ENCODE data around the gene KCNK1.

Gene KCNK1

GRCh38 chr1:233635765-233636502 lies 22.0 kb downstream of the KCNK1 start:
- in situ Hi-C loops (cut with HindIII; ENCODE audit: low sequenced_read_pairs), result no loop called here

- in situ Hi-C loops (cut with HindIII; ENCODE audit: low sequenced_read_pairs), result no loop called here
Measured at GRCh38 chr1:233636503-233636877, 22.6 kb downstream of the KCNK1 start.

- in situ Hi-C loops (cut with HindIII; ENCODE audit: low sequenced_read_pairs), result no loop called here
Measured at GRCh38 chr1:233638513-233638912, 24.6 kb downstream of the KCNK1 start.

GRCh38 chr1:233639611-233640010 lies 25.7 kb downstream of the KCNK1 start:
- in situ Hi-C loops (cut with HindIII; ENCODE audit: low sequenced_read_pairs), result no loop called here

DNA sequence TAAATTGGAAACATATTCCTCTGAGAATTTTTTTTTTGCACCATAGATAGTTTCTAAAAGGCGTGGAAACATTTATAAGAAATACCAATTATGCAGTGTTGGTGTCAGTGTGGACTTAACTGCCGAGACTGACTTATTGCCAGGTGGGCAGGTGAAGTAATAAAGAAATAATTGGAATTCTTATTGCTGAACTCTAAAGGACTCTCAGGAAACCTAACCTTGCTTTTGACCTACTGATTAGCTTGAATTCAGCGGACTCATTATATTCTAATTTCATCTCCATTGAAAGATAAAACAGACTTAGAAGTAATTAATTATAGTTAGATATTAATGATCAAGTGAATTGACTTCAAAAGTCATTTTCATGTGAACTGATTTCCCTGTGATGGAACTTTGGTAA lies 26.3 kb downstream of the KCNK1 start:
- in situ Hi-C loops (cut with HindIII; ENCODE audit: low sequenced_read_pairs), result no loop called here

DNA sequence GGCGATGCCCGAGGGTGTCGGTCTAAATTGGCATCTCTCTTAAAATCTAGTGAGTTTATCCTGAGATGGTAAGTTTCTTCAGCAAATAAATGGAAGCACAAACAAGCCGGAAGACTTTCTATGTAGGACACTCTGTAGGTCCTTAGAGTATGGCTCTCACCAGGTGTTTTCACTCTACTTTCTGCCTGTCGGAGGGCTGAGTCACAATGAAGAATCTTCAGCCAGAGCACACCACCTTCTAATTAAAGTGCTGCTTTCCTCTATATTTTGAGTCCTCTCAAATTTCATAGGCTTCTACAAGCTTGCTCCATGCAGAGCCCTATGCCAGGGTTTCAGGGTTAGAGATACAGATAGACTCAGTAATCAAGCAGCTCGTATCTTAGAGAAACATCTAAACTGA lies 27.1 kb downstream of the KCNK1 start:
- in situ Hi-C loops (cut with HindIII; ENCODE audit: low sequenced_read_pairs), result no loop called here

DNA sequence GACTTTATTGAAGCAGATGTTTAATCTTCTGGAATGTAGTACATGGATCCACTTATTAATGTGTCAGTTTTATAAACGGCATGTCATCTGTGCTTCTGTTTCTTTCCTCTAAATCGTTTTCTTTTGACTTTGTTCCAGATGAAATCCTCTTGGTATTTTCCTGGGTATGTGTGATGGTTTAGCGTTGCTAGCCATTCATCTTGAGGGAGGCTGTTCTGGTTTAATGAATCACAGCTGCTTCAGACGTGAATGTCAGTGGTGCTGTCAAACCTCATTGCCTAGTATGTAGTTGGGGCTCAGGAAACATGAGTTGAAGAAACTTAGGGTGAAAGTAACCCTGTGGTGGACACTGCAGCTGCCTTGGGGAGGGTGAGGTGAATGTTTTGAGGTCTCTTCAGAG lies 33.2 kb downstream of the KCNK1 start:
- in situ Hi-C loops (cut with HindIII; ENCODE audit: low sequenced_read_pairs), result no loop called here

DNA sequence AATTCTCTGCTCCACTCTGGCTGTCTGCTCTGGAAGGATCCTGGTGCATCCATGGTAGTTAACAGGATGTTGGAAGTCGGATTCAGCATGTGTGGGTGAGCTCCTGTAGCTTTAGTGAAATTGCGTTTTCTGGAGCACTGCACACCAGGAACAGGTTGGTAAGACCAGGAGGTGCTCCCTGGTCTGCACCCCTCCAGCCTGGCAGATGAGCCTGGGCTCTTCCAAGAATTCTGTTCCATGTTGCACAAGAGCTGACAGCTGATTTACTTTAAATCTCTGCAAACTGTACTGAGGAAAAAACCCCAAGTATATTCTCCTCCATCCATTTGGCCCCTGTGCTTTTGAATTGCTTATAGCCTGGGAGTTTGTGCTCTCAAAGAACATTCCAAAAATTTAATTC lies 33.7 kb downstream of the KCNK1 start:
- in situ Hi-C loops (cut with HindIII; ENCODE audit: low sequenced_read_pairs), result no loop called here

DNA sequence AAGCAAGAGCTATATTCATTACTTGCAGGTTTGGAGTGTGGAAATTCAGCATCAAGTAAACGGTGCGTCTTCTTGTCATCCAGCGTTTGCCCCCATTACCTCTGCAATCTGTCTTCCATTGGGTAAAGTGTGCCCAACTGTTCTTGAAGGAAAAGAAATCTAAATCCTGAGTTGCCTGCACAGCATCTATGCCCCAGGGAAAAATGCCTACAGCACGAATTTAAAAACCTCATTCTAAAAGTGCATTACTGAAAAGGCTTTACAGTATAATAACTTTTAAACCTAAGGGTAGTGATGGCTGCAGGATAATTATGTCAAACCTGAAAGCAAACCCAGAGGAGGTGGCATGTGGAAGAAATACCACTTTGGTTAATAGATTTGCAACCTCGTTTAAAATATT lies 37.2 kb downstream of the KCNK1 start:
- in situ Hi-C loops (cut with HindIII; ENCODE audit: low sequenced_read_pairs), result no loop called here

- in situ Hi-C loops (cut with HindIII; ENCODE audit: low sequenced_read_pairs), result no loop called here
Measured at GRCh38 chr1:233651563-233652233, 37.8 kb downstream of the KCNK1 start.

GRCh38 chr1:233652526-233652925 lies 38.6 kb downstream of the KCNK1 start:
- in situ Hi-C loops (cut with HindIII; ENCODE audit: low sequenced_read_pairs), result no loop called here

DNA sequence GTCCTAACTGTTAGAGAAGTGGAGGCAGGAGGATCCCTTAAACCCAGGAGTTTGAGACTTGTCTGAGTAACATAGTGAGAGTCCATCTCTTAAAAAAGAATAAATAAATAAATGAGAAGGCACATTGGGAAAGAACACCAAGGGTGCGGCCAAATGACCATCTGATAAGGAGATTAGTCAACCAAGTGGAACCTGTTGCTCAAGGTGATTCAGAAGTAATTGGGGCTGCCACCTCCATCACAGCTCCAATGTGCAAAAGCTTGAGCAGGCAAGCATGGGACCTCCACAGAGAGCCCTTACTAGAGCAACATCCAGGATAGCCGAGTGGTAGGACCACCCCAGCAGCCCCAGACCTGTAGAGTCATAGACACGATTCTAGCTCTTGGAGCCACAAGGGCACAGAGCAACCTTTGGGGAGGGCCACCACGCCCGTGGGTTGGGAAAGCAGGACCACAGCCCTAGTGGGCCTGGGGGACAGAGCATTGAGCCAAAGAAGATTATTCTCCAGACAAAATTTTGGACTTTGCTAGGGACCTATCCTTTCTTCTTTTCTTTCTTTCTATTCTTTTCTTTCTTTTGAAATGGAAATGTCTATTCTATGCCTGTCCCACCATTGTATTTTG lies 40.9 kb downstream of the KCNK1 start:
- in situ Hi-C loops (cut with HindIII; ENCODE audit: low sequenced_read_pairs), result loop anchor here (5.0 kb wide), 1 partner anchor 53 kb away; no protein-coding TSS in a partner anchor

DNA sequence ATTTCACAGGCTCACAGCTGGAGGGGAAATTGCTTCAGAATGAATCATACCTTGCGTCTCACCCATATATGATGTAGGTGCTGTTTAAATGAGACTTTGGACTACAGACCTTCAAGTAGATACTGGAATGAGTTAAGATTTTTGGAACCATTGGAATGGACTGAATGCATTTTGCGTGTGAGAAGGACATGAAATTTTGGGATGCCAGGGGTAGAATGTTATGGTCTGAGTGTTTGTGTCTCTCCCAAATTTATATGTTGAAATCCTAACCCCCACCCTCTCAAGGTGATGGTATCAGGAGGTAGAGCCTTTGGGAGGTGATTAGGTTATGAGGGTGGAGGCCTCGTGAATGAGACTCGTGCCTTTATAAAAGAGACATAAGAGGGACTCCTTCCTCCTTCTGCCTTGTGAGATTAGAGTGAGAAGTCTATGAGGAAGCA lies 41.4 kb downstream of the KCNK1 start:
- in situ Hi-C loops (cut with HindIII; ENCODE audit: low sequenced_read_pairs), result loop anchor here (5.0 kb wide), 1 partner anchor 52 kb away; no protein-coding TSS in a partner anchor

- in situ Hi-C loops (cut with HindIII; ENCODE audit: low sequenced_read_pairs), result loop anchor here (5.0 kb wide), 1 partner anchor 51 kb away; no protein-coding TSS in a partner anchor
Measured at GRCh38 chr1:233656032-233656635, 42.2 kb downstream of the KCNK1 start.

- in situ Hi-C loops (cut with HindIII; ENCODE audit: low sequenced_read_pairs), result loop anchor here (5.0 kb wide), 1 partner anchor 51 kb away; no protein-coding TSS in a partner anchor
Measured at GRCh38 chr1:233656687-233657086, 42.8 kb downstream of the KCNK1 start.

DNA sequence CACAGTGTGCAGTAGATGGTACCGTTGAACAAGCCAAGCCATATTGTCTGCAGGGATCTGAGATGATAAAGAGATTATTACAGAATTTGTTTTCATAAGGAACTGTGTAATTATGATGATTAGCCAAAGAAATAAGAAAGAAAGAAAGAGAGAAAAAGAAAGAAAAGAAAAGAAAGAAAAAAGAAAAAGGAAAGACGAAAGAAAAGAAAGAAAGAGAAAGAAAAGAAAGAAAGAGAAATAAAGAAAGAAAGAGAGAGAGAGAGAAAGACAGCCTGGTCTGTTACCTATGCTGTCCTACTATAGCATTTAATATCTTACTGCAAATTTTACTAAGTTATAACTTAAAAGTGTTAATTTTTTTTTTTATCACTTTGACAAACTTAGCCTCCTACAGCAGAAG lies 43.6 kb downstream of the KCNK1 start:
- in situ Hi-C loops (cut with HindIII; ENCODE audit: low sequenced_read_pairs), result loop anchor here (5.0 kb wide), 1 partner anchor 50 kb away; no protein-coding TSS in a partner anchor

- in situ Hi-C loops (cut with HindIII; ENCODE audit: low sequenced_read_pairs), result loop anchor here (5.0 kb wide), 1 partner anchor 48 kb away; no protein-coding TSS in a partner anchor
Measured at GRCh38 chr1:233659495-233659894, 45.6 kb downstream of the KCNK1 start.

GRCh38 chr1:233661376-233662159 lies 47.7 kb downstream of the KCNK1 start:
- in situ Hi-C loops (cut with HindIII; ENCODE audit: low sequenced_read_pairs), result no loop called here

GRCh38 chr1:233662575-233663304 lies 48.8 kb downstream of the KCNK1 start:
- in situ Hi-C loops (cut with HindIII; ENCODE audit: low sequenced_read_pairs), result no loop called here

GRCh38 chr1:233664253-233664652 lies 50.3 kb downstream of the KCNK1 start:
- in situ Hi-C loops (cut with HindIII; ENCODE audit: low sequenced_read_pairs), result no loop called here

All from endothelial cell of hepatic sinusoid (primary cell).